Measurements from ENCODE around the gene ACTL10.

The ACTL10 gene

GRCh38 chr20:33655164-33655563, 11.6 kb upstream of the ACTL10 start:
- no peak overlapping the region for H3K4me3 ChIP-seq (ENCODE audit: low read length)
- H2AK5ac ChIP-seq (ENCODE audit: low read length): no peak overlapping the region
- no peak overlapping the region for H3K23ac ChIP-seq (ENCODE audit: low read length)
- no peak overlapping the region for H3K9ac ChIP-seq (ENCODE audit: low read length)
- no peaks in the 10 kb centered on the region for H3K27me3 ChIP-seq (ENCODE audit: insufficient read depth, low read length, poor library complexity)
- H4K5ac ChIP-seq (ENCODE audit: low read length): no peak overlapping the region
- H3K27ac ChIP-seq (ENCODE audit: low read depth, low read length): no peak overlapping the region
- no peaks in the 10 kb centered on the region for H3K79me1 ChIP-seq (ENCODE audit: low read length)
- no peak overlapping the region for H3K4ac ChIP-seq (ENCODE audit: low read depth, low read length)
- no peaks in the 10 kb centered on the region for H3K79me2 ChIP-seq (ENCODE audit: control insufficient read depth, insufficient read depth, low read length)
- no peak overlapping the region for H4K8ac ChIP-seq (ENCODE audit: low read depth, low read length)
- no peak for DNase-seq
- H2BK5ac ChIP-seq (ENCODE audit: low read length): no peak overlapping the region
- no peaks in the 10 kb centered on the region for H3K4me1 ChIP-seq (ENCODE audit: control insufficient read depth, low read depth, low read length)
- peaks cover 2% of the 10 kb centered on the region for H3K36me3 ChIP-seq (ENCODE audit: control insufficient read depth, insufficient read depth, low read length)
- no peak overlapping the region for H3K18ac ChIP-seq (ENCODE audit: low read length)
- no peak overlapping the region for H3K56ac ChIP-seq (ENCODE audit: low read length)
- H2BK120ac ChIP-seq (ENCODE audit: low read depth, low read length): no peak overlapping the region
- no peak overlapping the region for H2BK15ac ChIP-seq (replicated peaks; ENCODE audit: low read depth)
- no CpG with 5 or more reads among the region's 4 CpGs for WGBS (ENCODE audit: extremely low coverage, insufficient coverage, low lambda C conversion rate)
- no peak overlapping the region for H3K4me2 ChIP-seq (ENCODE audit: low read length)

- no peak overlapping the region for H3K4ac ChIP-seq (ENCODE audit: low read depth, low read length)
- H3K9ac ChIP-seq (ENCODE audit: low read length): no peak overlapping the region
- no peak overlapping the region for H3K56ac ChIP-seq (ENCODE audit: low read length)
Observed at GRCh38 chr20:33656010-33656782, 10.5 kb upstream of the ACTL10 start.

GRCh38 chr20:33656783-33657703, 9.7 kb upstream of the ACTL10 start:
- Histone ChIP-seq H3K4me1 (ENCODE audit: control insufficient read depth, low read depth, low read length) (no peaks in the 10 kb centered on the region), H3K79me2 (ENCODE audit: control insufficient read depth, insufficient read depth, low read length) (no peaks in the 10 kb centered on the region), H3K4me2 (ENCODE audit: low read length) (no peak overlapping the region), H2AK5ac (ENCODE audit: low read length) (no peak overlapping the region), H3K9ac (ENCODE audit: low read length) (no peak overlapping the region), H2BK5ac (ENCODE audit: low read length) (no peak overlapping the region), H4K5ac (ENCODE audit: low read length) (no peak overlapping the region), H3K36me3 (ENCODE audit: control insufficient read depth, insufficient read depth, low read length) (peaks cover 2% of the 10 kb centered on the region), H3K23ac (ENCODE audit: low read length) (no peak overlapping the region), H2BK120ac (ENCODE audit: low read depth, low read length) (no peak overlapping the region), H3K4me3 (ENCODE audit: low read length) (no peak overlapping the region), H3K18ac (ENCODE audit: low read length) (no peak overlapping the region), H3K27me3 (ENCODE audit: insufficient read depth, low read length, poor library complexity) (no peaks in the 10 kb centered on the region), H2BK15ac (replicated peaks; ENCODE audit: low read depth) (no peak overlapping the region), H3K27ac (ENCODE audit: low read depth, low read length) (no peak overlapping the region), H3K56ac (ENCODE audit: low read length) (no peak overlapping the region), H3K4ac (ENCODE audit: low read depth, low read length) (no peak overlapping the region), H4K8ac (ENCODE audit: low read depth, low read length) (no peak overlapping the region), H3K79me1 (ENCODE audit: low read length) (no peaks in the 10 kb centered on the region)
- DNase-seq: no peak
- no CpG with 5 or more reads among the region's 17 CpGs for WGBS (ENCODE audit: extremely low coverage, insufficient coverage, low lambda C conversion rate)

More at GRCh38 chr20:33656010-33656782, 10.5 kb upstream of the ACTL10 start:
- Histone ChIP-seq H2BK5ac (ENCODE audit: low read length) (no peak overlapping the region), H3K27me3 (ENCODE audit: insufficient read depth, low read length, poor library complexity) (no peaks in the 10 kb centered on the region), H3K79me1 (ENCODE audit: low read length) (no peaks in the 10 kb centered on the region), H2AK5ac (ENCODE audit: low read length) (no peak overlapping the region), H3K4me3 (ENCODE audit: low read length) (no peak overlapping the region), H3K79me2 (ENCODE audit: control insufficient read depth, insufficient read depth, low read length) (no peaks in the 10 kb centered on the region), H3K4me1 (ENCODE audit: control insufficient read depth, low read depth, low read length) (no peaks in the 10 kb centered on the region), H2BK120ac (ENCODE audit: low read depth, low read length) (no peak overlapping the region), H2BK15ac (replicated peaks; ENCODE audit: low read depth) (no peak overlapping the region), H4K5ac (ENCODE audit: low read length) (no peak overlapping the region), H3K36me3 (ENCODE audit: control insufficient read depth, insufficient read depth, low read length) (peaks cover 2% of the 10 kb centered on the region), H3K18ac (ENCODE audit: low read length) (no peak overlapping the region), H3K4me2 (ENCODE audit: low read length) (no peak overlapping the region), H3K23ac (ENCODE audit: low read length) (no peak overlapping the region), H3K27ac (ENCODE audit: low read depth, low read length) (no peak overlapping the region), H4K8ac (ENCODE audit: low read depth, low read length) (no peak overlapping the region)
- WGBS (ENCODE audit: extremely low coverage, insufficient coverage, low lambda C conversion rate): no CpG with 5 or more reads among the region's 10 CpGs
- DNase-seq: no peak

DNA sequence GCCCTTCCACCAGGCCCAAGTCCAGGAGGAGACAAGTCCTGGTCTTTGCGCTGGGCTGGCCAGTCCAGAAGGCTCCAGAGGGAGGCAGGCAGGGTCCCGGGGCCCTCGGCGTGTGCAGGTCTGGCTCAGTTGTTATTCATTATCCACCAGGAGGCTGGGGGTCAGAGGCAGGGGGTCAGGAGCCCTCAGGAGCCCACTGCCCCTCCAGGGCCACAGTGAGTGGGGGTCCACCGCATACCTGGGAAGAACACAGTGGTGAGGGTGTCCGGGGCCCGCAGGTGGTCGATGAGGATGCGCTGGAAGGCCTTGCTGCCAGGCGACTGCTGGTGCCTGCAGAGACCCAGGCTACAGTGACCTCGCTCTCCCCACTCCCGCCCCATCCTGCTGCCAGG, 9.0 kb upstream of the ACTL10 start:
- H3K36me3 ChIP-seq (ENCODE audit: control insufficient read depth, insufficient read depth, low read length): peaks cover 2% of the 10 kb centered on the region
- H4K8ac ChIP-seq (ENCODE audit: low read depth, low read length): no peak overlapping the region
- H3K23ac ChIP-seq (ENCODE audit: low read length): no peak overlapping the region
- H3K9ac ChIP-seq (ENCODE audit: low read length): no peak overlapping the region
- no peak overlapping the region for H4K5ac ChIP-seq (ENCODE audit: low read length)
- no peak overlapping the region for H2BK120ac ChIP-seq (ENCODE audit: low read depth, low read length)
- no peak overlapping the region for H2AK5ac ChIP-seq (ENCODE audit: low read length)
- H2BK15ac ChIP-seq (replicated peaks; ENCODE audit: low read depth): no peak overlapping the region
- no peaks in the 10 kb centered on the region for H3K79me1 ChIP-seq (ENCODE audit: low read length)
- H3K4ac ChIP-seq (ENCODE audit: low read depth, low read length): no peak overlapping the region
- no peak overlapping the region for H3K18ac ChIP-seq (ENCODE audit: low read length)
- H3K79me2 ChIP-seq (ENCODE audit: control insufficient read depth, insufficient read depth, low read length): no peaks in the 10 kb centered on the region
- DNase-seq: no peak
- H3K4me1 ChIP-seq (ENCODE audit: control insufficient read depth, low read depth, low read length): no peaks in the 10 kb centered on the region
- no peak overlapping the region for H2BK5ac ChIP-seq (ENCODE audit: low read length)
- H3K4me2 ChIP-seq (ENCODE audit: low read length): no peak overlapping the region
- H3K4me3 ChIP-seq (ENCODE audit: low read length): no peak overlapping the region
- WGBS (ENCODE audit: extremely low coverage, insufficient coverage, low lambda C conversion rate): no CpG with 5 or more reads among the region's 12 CpGs
- no peaks in the 10 kb centered on the region for H3K27me3 ChIP-seq (ENCODE audit: insufficient read depth, low read length, poor library complexity)
- no peak overlapping the region for H3K27ac ChIP-seq (ENCODE audit: low read depth, low read length)
- H3K56ac ChIP-seq (ENCODE audit: low read length): no peak overlapping the region

DNA sequence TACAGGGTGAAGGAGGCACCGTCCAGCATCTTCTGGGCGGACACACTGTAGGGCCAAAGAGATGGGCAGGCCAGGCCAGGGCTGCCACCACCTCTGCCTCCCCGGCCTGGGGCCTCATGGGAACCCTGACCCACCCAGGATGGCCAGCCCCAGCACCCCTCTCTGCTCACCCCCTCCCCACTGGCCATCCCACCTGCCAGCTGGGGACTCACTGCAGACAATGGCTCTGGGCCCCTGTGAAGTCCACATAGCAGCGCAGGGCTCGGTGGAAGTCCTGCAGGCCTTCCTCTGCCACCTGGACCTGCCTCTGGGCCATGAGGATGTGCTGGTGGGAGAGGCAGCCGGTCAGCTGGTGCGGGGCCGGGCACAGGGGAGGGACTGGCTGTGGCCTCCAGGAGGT, 8.2 kb upstream of the ACTL10 start:
- WGBS (ENCODE audit: extremely low coverage, insufficient coverage, low lambda C conversion rate): no CpG with 5 or more reads among the region's 8 CpGs
- H3K4me3 ChIP-seq (ENCODE audit: low read length): no peak overlapping the region
- H3K79me1 ChIP-seq (ENCODE audit: low read length): no peaks in the 10 kb centered on the region
- H3K36me3 ChIP-seq (ENCODE audit: control insufficient read depth, insufficient read depth, low read length): peaks cover 2% of the 10 kb centered on the region
- H2AK5ac ChIP-seq (ENCODE audit: low read length): no peak overlapping the region
- no peak overlapping the region for H2BK5ac ChIP-seq (ENCODE audit: low read length)
- DNase-seq: no peak
- H3K79me2 ChIP-seq (ENCODE audit: control insufficient read depth, insufficient read depth, low read length): no peaks in the 10 kb centered on the region
- H3K4me2 ChIP-seq (ENCODE audit: low read length): no peak overlapping the region
- H3K27ac ChIP-seq (ENCODE audit: low read depth, low read length): no peak overlapping the region
- H4K5ac ChIP-seq (ENCODE audit: low read length): no peak overlapping the region
- no peaks in the 10 kb centered on the region for H3K27me3 ChIP-seq (ENCODE audit: insufficient read depth, low read length, poor library complexity)
- H3K23ac ChIP-seq (ENCODE audit: low read length): no peak overlapping the region
- H2BK15ac ChIP-seq (replicated peaks; ENCODE audit: low read depth): no peak overlapping the region
- no peak overlapping the region for H3K4ac ChIP-seq (ENCODE audit: low read depth, low read length)
- no peak overlapping the region for H4K8ac ChIP-seq (ENCODE audit: low read depth, low read length)
- no peak overlapping the region for H3K56ac ChIP-seq (ENCODE audit: low read length)
- peaks cover 2% of the 10 kb centered on the region for H3K4me1 ChIP-seq (ENCODE audit: control insufficient read depth, low read depth, low read length)
- no peak overlapping the region for H3K18ac ChIP-seq (ENCODE audit: low read length)
- H3K9ac ChIP-seq (ENCODE audit: low read length): no peak overlapping the region
- no peak overlapping the region for H2BK120ac ChIP-seq (ENCODE audit: low read depth, low read length)
